ENCODE results near the gene STXBP1. TPM values are rescaled to one million over a fixed set of nuclear protein-coding genes. Genes with fewer than 3 reads are reported as not detected.

STXBP1 gene
- total RNA-seq, 1 experiment from 2014 or later: 10.9 TPM

- no peak for TF ChIP-seq CTCF (conservative IDR thresholded peaks at IDR 0.05; ENCODE audit: low read depth, low read length)
- no peak for TF ChIP-seq EZH2 (IDR thresholded peaks at IDR 0.05; ENCODE audit: borderline replicate concordance, low read depth, low read length, poor library complexity, severe bottlenecking)
- H3K27me3 ChIP-seq (replicated peaks; ENCODE audit: insufficient read depth, low read depth, low read length, poor library complexity): no peaks in the 10 kb centered on the region
- no peaks in the 10 kb centered on the region for H3K36me3 ChIP-seq (ENCODE audit: insufficient read depth, low read length, poor library complexity, severe bottlenecking)
- intact Hi-C loops (cut with micrococcal nuclease; ENCODE audit: unreplicated experiment): no loop called here
- H3K9me3 ChIP-seq (ENCODE audit: low read depth, low read length, poor library complexity, severe bottlenecking): no peaks in the 10 kb centered on the region
- H3K27ac ChIP-seq (ENCODE audit: low read depth, low read length, poor library complexity, severe bottlenecking): no peak overlapping the region
- ChIA-PET POLR2A (ENCODE audit: low non-redundant PET) (no interaction called here), CTCF (no interaction called here)
- no peak overlapping the region for H3K4me3 ChIP-seq (ENCODE audit: low read depth, low read length, poor library complexity, severe bottlenecking)
- no TSS peak for BruUV-seq (replicated peaks)
- no peak for DNase-seq (ENCODE audit: low spot score)
- no peaks in the 10 kb centered on the region for H3K4me1 ChIP-seq (ENCODE audit: insufficient read depth, low read length, poor library complexity, severe bottlenecking)
These were observed 52.8 kb downstream of the STXBP1 start for GRCh38 chr9:127664678-127665507.

GRCh38 chr9:127667127-127667844 lies 55.2 kb downstream of the STXBP1 start:
- Histone ChIP-seq H3K9me3 (ENCODE audit: low read depth, low read length, poor library complexity, severe bottlenecking) (no peaks in the 10 kb centered on the region), H3K27me3 (replicated peaks; ENCODE audit: insufficient read depth, low read depth, low read length, poor library complexity) (no peaks in the 10 kb centered on the region), H3K36me3 (ENCODE audit: insufficient read depth, low read length, poor library complexity, severe bottlenecking) (no peaks in the 10 kb centered on the region), H3K27ac (ENCODE audit: low read depth, low read length, poor library complexity, severe bottlenecking) (no peak overlapping the region), H3K4me3 (ENCODE audit: low read depth, low read length, poor library complexity, severe bottlenecking) (no peak overlapping the region), H3K4me1 (ENCODE audit: insufficient read depth, low read length, poor library complexity, severe bottlenecking) (no peaks in the 10 kb centered on the region)
- DNase-seq (ENCODE audit: low spot score): no peak
- BruUV-seq (replicated peaks): no TSS peak
- intact Hi-C loops (cut with micrococcal nuclease; ENCODE audit: unreplicated experiment): no loop called here
- POLR2A ChIA-PET (ENCODE audit: low non-redundant PET): no interaction called here
- TF ChIP-seq CTCF (conservative IDR thresholded peaks at IDR 0.05; ENCODE audit: low read depth, low read length) (no peak), EZH2 (IDR thresholded peaks at IDR 0.05; ENCODE audit: borderline replicate concordance, low read depth, low read length, poor library complexity, severe bottlenecking) (no peak)
- CTCF ChIA-PET: no interaction called here

- intact Hi-C loops (cut with micrococcal nuclease; ENCODE audit: unreplicated experiment): no loop called here
- no peak for DNase-seq (ENCODE audit: low spot score)
- H3K27ac ChIP-seq (ENCODE audit: low read depth, low read length, poor library complexity, severe bottlenecking): no peak overlapping the region
- ChIA-PET CTCF (no interaction called here), POLR2A (ENCODE audit: low non-redundant PET) (no interaction called here)
- no TSS peak for BruUV-seq (replicated peaks)
- no peaks in the 10 kb centered on the region for H3K36me3 ChIP-seq (ENCODE audit: insufficient read depth, low read length, poor library complexity, severe bottlenecking)
- no peak for TF ChIP-seq CTCF (conservative IDR thresholded peaks at IDR 0.05; ENCODE audit: low read depth, low read length)
- TF ChIP-seq EZH2 (IDR thresholded peaks at IDR 0.05; ENCODE audit: borderline replicate concordance, low read depth, low read length, poor library complexity, severe bottlenecking): no peak
- H3K9me3 ChIP-seq (ENCODE audit: low read depth, low read length, poor library complexity, severe bottlenecking): no peaks in the 10 kb centered on the region
- no peaks in the 10 kb centered on the region for H3K4me1 ChIP-seq (ENCODE audit: insufficient read depth, low read length, poor library complexity, severe bottlenecking)
- no peaks in the 10 kb centered on the region for H3K27me3 ChIP-seq (replicated peaks; ENCODE audit: insufficient read depth, low read depth, low read length, poor library complexity)
- no peak overlapping the region for H3K4me3 ChIP-seq (ENCODE audit: low read depth, low read length, poor library complexity, severe bottlenecking)
These were observed 55.8 kb downstream of the STXBP1 start for GRCh38 chr9:127667906-127668305.
